OCI-LY3 (cell line): ENCODE data around the gene CUX1.

Source experiments
- H2AFZ ChIP-seq: fragments of 200-600, 300-600 bp; shearing (Covaris generic); 2 replicates; pipeline ENCODE4 v1.6.0; 2014; ENCODE audit warnings: antibody characterized with exemption, low read depth, low read length
- H3K27ac ChIP-seq: fragments of 200-600, 300-600 bp; sonication (generic); 2 replicates; pipeline ENCODE4 v1.5.1; 2014; ENCODE audit warnings: mild to moderate bottlenecking, low read length, moderate library complexity, mixed read lengths
- H3K27me3 ChIP-seq: fragments of 200-600, 300-600 bp; sonication (generic); 2 replicates; pipeline ENCODE4 v1.6.1; 2014; ENCODE audit warnings: low read depth, low read length, mixed read lengths
- H3K36me3 ChIP-seq: fragments of 200-600, 300-600 bp; sonication (generic); replicated peaks from 2 replicates; pipeline ENCODE3; 2014; ENCODE audit warnings: low read depth, low read length, mixed read lengths
- H3K4me1 ChIP-seq: fragments of 300-600, 200-600 bp; sonication (generic); 2 replicates; pipeline ENCODE4 v1.6.1; 2014; ENCODE audit warnings: low read length, mixed read lengths
- H3K4me2 ChIP-seq: fragments of 200-600, 300-600 bp; sonication (generic); 2 replicates; pipeline ENCODE4 v1.6.1; 2014; ENCODE audit warnings: low read length, mixed read lengths
- H3K4me3 ChIP-seq: fragments of 300-600, 200-600 bp; sonication (generic); 2 replicates; pipeline ENCODE4 v1.5.1; 2014; ENCODE audit warnings: antibody characterized with exemption, mild to moderate bottlenecking, low read length, moderate library complexity
- H3K79me2 ChIP-seq: fragments of 300-600, 200-600 bp; shearing (Covaris generic); 2 replicates; pipeline ENCODE4 v1.6.1; 2014; ENCODE audit warnings: mild to moderate bottlenecking, low read length, mixed read lengths
- H3K9ac ChIP-seq: fragments of 300-600, 200-600 bp; shearing (Covaris generic); 2 replicates; pipeline ENCODE4 v1.6.0; 2014; ENCODE audit warnings: mild to moderate bottlenecking, low read length, moderate library complexity
- H3K9me3 ChIP-seq: fragments of 200-600, 300-600 bp; shearing (Covaris generic); 2 replicates; pipeline ENCODE4 v1.6.1; 2014; ENCODE audit warnings: low read length, mixed read lengths; ENCODE audit not compliant: insufficient read depth
- H4K20me1 ChIP-seq: fragments of 200-600, 300-600 bp; sonication (generic); 2 replicates; pipeline ENCODE4 v1.6.1; 2016; ENCODE audit warnings: low read length, mixed read lengths; ENCODE audit not compliant: insufficient read depth
- EZH2phosphoT487 ChIP-seq: fragments of 200-600 bp; shearing (Covaris generic); IDR thresholded peaks from 2 replicates; pipeline ENCODE4 v1.6.1; 2018; ENCODE audit warnings: antibody characterized with exemption, mixed run types, low read depth
- TF ChIP-seq, protein P1 (sequence below): fragments of 200-600, 300-600 bp; sonication (generic); IDR thresholded peaks from 2 replicates; pipeline ENCODE4 v1.5.1; 2014; ENCODE audit warnings: antibody characterized with exemption, low read length, low read depth

Gene CUX1

GRCh38 chr7:101998029-101998905, 180.8 kb downstream of the CUX1 start:
- Histone ChIP-seq H3K27ac (no peak overlapping the region), H3K9ac (no peak overlapping the region), H3K79me2 (no peaks in the 10 kb centered on the region), H3K9me3 (no peaks in the 10 kb centered on the region), H3K4me3 (no peak overlapping the region), H3K4me1 (peaks cover 17% of the 10 kb centered on the region), H3K4me2 (no peak overlapping the region), H4K20me1 (peaks cover 25% of the 10 kb centered on the region), H3K27me3 (no peaks in the 10 kb centered on the region), H2AFZ (no peak overlapping the region), H3K36me3 (no peaks in the 10 kb centered on the region)
- TF ChIP-seq, protein P1, sequence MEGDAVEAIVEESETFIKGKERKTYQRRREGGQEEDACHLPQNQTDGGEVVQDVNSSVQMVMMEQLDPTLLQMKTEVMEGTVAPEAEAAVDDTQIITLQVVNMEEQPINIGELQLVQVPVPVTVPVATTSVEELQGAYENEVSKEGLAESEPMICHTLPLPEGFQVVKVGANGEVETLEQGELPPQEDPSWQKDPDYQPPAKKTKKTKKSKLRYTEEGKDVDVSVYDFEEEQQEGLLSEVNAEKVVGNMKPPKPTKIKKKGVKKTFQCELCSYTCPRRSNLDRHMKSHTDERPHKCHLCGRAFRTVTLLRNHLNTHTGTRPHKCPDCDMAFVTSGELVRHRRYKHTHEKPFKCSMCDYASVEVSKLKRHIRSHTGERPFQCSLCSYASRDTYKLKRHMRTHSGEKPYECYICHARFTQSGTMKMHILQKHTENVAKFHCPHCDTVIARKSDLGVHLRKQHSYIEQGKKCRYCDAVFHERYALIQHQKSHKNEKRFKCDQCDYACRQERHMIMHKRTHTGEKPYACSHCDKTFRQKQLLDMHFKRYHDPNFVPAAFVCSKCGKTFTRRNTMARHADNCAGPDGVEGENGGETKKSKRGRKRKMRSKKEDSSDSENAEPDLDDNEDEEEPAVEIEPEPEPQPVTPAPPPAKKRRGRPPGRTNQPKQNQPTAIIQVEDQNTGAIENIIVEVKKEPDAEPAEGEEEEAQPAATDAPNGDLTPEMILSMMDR: no peak
- no peak for TF ChIP-seq EZH2phosphoT487

DNA sequence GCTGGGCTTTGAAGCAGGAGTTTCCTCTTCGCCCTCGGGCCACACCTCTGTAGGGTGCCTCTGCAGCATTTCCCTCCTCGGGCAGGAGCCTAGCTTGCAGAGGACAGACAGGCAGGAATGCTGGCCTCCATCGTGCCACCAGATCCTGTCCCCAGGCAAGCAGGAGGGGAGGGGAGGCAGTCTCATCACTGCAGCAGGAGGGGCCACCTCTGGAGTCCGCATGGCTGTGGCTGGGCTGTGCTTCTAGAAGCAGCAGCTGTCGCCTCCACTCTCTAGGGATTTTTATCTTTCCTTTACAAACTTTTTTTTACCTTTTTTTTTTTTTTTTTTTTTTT, 181.4 kb downstream of the CUX1 start:
- Histone ChIP-seq H3K4me2 (no peak overlapping the region), H4K20me1 (peaks cover 26% of the 10 kb centered on the region), H3K4me3 (no peak overlapping the region), H2AFZ (no peak overlapping the region), H3K9me3 (no peaks in the 10 kb centered on the region), H3K27ac (no peak overlapping the region), H3K27me3 (no peaks in the 10 kb centered on the region), H3K79me2 (no peaks in the 10 kb centered on the region), H3K9ac (no peak overlapping the region), H3K4me1 (peaks cover 12% of the 10 kb centered on the region), H3K36me3 (no peaks in the 10 kb centered on the region)
- TF ChIP-seq, protein P1: no peak
- TF ChIP-seq EZH2phosphoT487: no peak

DNA sequence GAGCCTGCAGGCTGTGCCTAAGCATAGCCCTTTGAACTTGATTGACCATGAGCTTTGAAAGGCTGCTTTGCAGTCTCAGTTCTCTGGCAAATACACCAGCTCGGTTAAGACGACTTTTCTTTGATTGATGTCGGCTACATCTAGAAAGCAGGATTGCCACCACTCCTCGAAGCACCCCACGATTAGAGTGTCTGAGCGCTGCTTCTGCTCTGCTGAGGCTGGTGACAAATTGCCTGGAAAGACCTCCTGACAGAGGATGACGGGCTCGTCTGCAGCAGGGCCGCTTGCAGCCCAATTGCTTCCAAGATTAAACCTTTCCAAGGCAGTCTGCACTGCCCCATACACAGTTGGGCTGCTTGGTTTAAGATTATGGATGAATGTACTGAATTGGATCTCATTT, 182.0 kb downstream of the CUX1 start:
- Histone ChIP-seq H3K4me1 (peaks cover 12% of the 10 kb centered on the region), H3K79me2 (no peaks in the 10 kb centered on the region), H3K4me2 (no peak overlapping the region), H3K27ac (no peak overlapping the region), H3K27me3 (no peaks in the 10 kb centered on the region), H3K9me3 (no peaks in the 10 kb centered on the region), H3K36me3 (no peaks in the 10 kb centered on the region), H3K4me3 (no peak overlapping the region), H4K20me1 (peaks cover 25% of the 10 kb centered on the region), H3K9ac (no peak overlapping the region), H2AFZ (no peak overlapping the region)
- no peak for TF ChIP-seq EZH2phosphoT487

DNA sequence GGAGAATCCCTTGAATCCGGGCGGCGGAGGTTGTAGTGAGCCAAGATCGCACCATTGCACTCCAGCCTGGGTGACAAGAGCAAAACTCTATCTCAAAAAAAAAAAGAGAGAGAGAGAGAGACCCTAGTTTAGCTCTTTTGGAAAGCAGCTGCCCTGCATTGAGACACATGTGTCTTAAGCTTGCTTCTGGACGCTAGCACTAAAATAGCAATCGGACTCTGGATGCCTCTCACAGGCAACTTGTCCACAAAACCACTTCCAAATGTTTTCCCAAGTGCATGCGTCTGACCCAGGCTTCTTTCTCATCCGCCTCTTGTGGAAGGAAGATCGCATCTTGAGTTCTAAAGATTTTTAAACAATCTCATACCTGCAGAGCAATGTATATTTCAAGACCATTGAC, 182.7 kb downstream of the CUX1 start:
- H3K4me2 ChIP-seq: no peak overlapping the region
- TF ChIP-seq EZH2phosphoT487: no peak
- TF ChIP-seq, protein P1: no peak
- H3K9me3 ChIP-seq: no peaks in the 10 kb centered on the region
- H2AFZ ChIP-seq: no peak overlapping the region
- H3K36me3 ChIP-seq: no peaks in the 10 kb centered on the region
- H3K4me1 ChIP-seq: peaks cover 5% of the 10 kb centered on the region
- no peaks in the 10 kb centered on the region for H3K27me3 ChIP-seq
- no peaks in the 10 kb centered on the region for H3K79me2 ChIP-seq
- no peak overlapping the region for H3K4me3 ChIP-seq
- H3K9ac ChIP-seq: no peak overlapping the region
- H3K27ac ChIP-seq: no peak overlapping the region
- H4K20me1 ChIP-seq: peaks cover 25% of the 10 kb centered on the region
